Measurements from ENCODE around the gene SP110.

The SP110 gene

GRCh38 chr2:230130668-230131364, 89.0 kb downstream of the SP110 start:
- no peak overlapping the region for H3K4me3 ChIP-seq (ENCODE audit: low read depth in 1 of 2, low read length in 2 of 2)
- H3K4me1 ChIP-seq (ENCODE audit: insufficient read depth, low read length) = no peaks in the 10 kb centered on the region
- H2AFZ ChIP-seq (ENCODE audit: low read depth, low read length) = no peak overlapping the region
- H3K9ac ChIP-seq (ENCODE audit: low read depth, low read length) = no peak overlapping the region
- H3K27me3 ChIP-seq (ENCODE audit: insufficient read depth, low read length, poor library complexity) = no peaks in the 10 kb centered on the region
- H3K4me2 ChIP-seq (ENCODE audit: insufficient read depth, low read length) = no peak overlapping the region
- H3K9me3 ChIP-seq (ENCODE audit: insufficient read depth, low read length, severe bottlenecking) = peaks cover 5% of the 10 kb centered on the region
- H3K36me3 ChIP-seq (ENCODE audit: insufficient read depth, low read length) = no peaks in the 10 kb centered on the region
- no peak for DNase-seq
- TF ChIP-seq CTCF (IDR thresholded peaks at IDR 0.05; ENCODE audit: borderline replicate concordance, extremely low read depth, low read length, poor library complexity, severe bottlenecking) (no peak), EZH2 (IDR thresholded peaks at IDR 0.05; ENCODE audit: borderline replicate concordance, low read depth, low read length, severe bottlenecking) (no peak)
- no peaks in the 10 kb centered on the region for H4K20me1 ChIP-seq (ENCODE audit: insufficient read depth, low read length)
- H3K79me2 ChIP-seq (ENCODE audit: insufficient read depth, low read length) = no peaks in the 10 kb centered on the region
- ATAC-seq (ENCODE audit: insufficient read depth, low read depth) = no peak
- H3K27ac ChIP-seq (ENCODE audit: low read length) = no peak overlapping the region

- DNase-seq (no peak), ATAC-seq (ENCODE audit: insufficient read depth, low read depth) (no peak)
- H4K20me1 ChIP-seq (ENCODE audit: insufficient read depth, low read length) = no peaks in the 10 kb centered on the region
- no peaks in the 10 kb centered on the region for H3K4me1 ChIP-seq (ENCODE audit: insufficient read depth, low read length)
- no peak overlapping the region for H3K27ac ChIP-seq (ENCODE audit: low read length)
- H3K36me3 ChIP-seq (ENCODE audit: insufficient read depth, low read length) = no peaks in the 10 kb centered on the region
- no peak overlapping the region for H2AFZ ChIP-seq (ENCODE audit: low read depth, low read length)
- TF ChIP-seq EZH2 (IDR thresholded peaks at IDR 0.05; ENCODE audit: borderline replicate concordance, low read depth, low read length, severe bottlenecking) = no peak
- TF ChIP-seq CTCF (IDR thresholded peaks at IDR 0.05; ENCODE audit: borderline replicate concordance, extremely low read depth, low read length, poor library complexity, severe bottlenecking) = no peak
- no peak overlapping the region for H3K4me2 ChIP-seq (ENCODE audit: insufficient read depth, low read length)
- no peaks in the 10 kb centered on the region for H3K79me2 ChIP-seq (ENCODE audit: insufficient read depth, low read length)
- no peak overlapping the region for H3K4me3 ChIP-seq (ENCODE audit: low read depth in 1 of 2, low read length in 2 of 2)
- peaks cover 3% of the 10 kb centered on the region for H3K9me3 ChIP-seq (ENCODE audit: insufficient read depth, low read length, severe bottlenecking)
- no peak overlapping the region for H3K9ac ChIP-seq (ENCODE audit: low read depth, low read length)
- H3K27me3 ChIP-seq (ENCODE audit: insufficient read depth, low read length, poor library complexity) = no peaks in the 10 kb centered on the region
These were observed 90.4 kb downstream of the SP110 start for GRCh38 chr2:230129343-230129742.

GRCh38 chr2:230128623-230129342, 91.0 kb downstream of the SP110 start:
- Histone ChIP-seq H3K27me3 (ENCODE audit: insufficient read depth, low read length, poor library complexity) (no peaks in the 10 kb centered on the region), H3K4me3 (ENCODE audit: low read depth in 1 of 2, low read length in 2 of 2) (no peak overlapping the region), H3K9ac (ENCODE audit: low read depth, low read length) (no peak overlapping the region), H4K20me1 (ENCODE audit: insufficient read depth, low read length) (no peaks in the 10 kb centered on the region), H3K79me2 (ENCODE audit: insufficient read depth, low read length) (no peaks in the 10 kb centered on the region), H2AFZ (ENCODE audit: low read depth, low read length) (no peak overlapping the region), H3K4me1 (ENCODE audit: insufficient read depth, low read length) (no peaks in the 10 kb centered on the region), H3K9me3 (ENCODE audit: insufficient read depth, low read length, severe bottlenecking) (no peaks in the 10 kb centered on the region), H3K4me2 (ENCODE audit: insufficient read depth, low read length) (no peak overlapping the region), H3K36me3 (ENCODE audit: insufficient read depth, low read length) (no peaks in the 10 kb centered on the region), H3K27ac (ENCODE audit: low read length) (no peak overlapping the region)
- DNase-seq (no peak), ATAC-seq (ENCODE audit: insufficient read depth, low read depth) (no peak)
- TF ChIP-seq EZH2 (IDR thresholded peaks at IDR 0.05; ENCODE audit: borderline replicate concordance, low read depth, low read length, severe bottlenecking) (no peak), CTCF (IDR thresholded peaks at IDR 0.05; ENCODE audit: borderline replicate concordance, extremely low read depth, low read length, poor library complexity, severe bottlenecking) (no peak)
